HTERT RPE-1 (cell line): ENCODE data around the gene SPATA18.

Source experiments
- in situ Hi-C: fragments of 300-500 bp; cut with MboI; formaldehyde crosslinking; loops from 4 replicates; pipeline ENCODE4 v1.14.3; 2020; ENCODE audit warnings: low sequenced_read_pairs

The SPATA18 gene, protein sequence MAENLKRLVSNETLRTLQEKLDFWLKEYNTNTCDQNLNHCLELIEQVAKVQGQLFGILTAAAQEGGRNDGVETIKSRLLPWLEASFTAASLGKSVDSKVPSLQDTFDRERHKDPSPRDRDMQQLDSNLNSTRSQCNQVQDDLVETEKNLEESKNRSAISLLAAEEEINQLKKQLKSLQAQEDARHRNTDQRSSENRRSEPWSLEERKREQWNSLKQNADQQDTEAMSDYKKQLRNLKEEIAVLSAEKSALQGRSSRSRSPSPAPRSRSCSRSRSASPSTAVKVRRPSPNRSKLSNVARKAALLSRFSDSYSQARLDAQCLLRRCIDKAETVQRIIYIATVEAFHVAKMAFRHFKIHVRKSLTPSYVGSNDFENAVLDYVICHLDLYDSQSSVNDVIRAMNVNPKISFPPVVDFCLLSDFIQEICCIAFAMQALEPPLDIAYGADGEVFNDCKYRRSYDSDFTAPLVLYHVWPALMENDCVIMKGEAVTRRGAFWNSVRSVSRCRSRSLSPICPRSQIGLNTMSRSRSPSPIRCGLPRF

DNA sequence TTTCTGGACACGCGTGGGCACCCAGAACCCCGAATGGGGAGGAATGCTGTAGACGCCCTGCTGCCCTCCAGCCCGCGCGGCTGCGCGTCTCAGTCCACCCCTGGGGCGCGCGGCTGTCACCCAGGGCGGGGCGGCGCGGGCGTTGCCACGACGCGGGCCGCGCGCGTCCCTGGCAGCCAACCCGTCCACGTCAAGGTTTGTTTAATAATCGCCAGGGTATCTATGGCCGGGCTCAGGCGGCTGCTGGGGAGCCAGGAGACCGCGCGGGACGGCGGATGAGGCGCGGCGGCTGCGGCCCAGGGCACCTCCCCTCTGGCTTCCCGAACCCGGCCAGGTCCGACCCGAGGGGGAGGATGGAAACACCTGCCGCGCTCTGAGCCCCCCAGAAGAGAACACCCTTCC is at the start of gene SPATA18:
TSS of gene SPATA18 (plus strand) at position 92 of the 402 bp plus-strand sequence. CDS start 401 bp downstream, outside the sequence.
- in situ Hi-C loops: no loop called here

- in situ Hi-C loops: no loop called here
Observed at GRCh38 chr4:52001616-52002015, 49.5 kb upstream of the SPATA18 start.

GRCh38 chr4:52004414-52004813 is 46.7 kb upstream of the SPATA18 start:
- in situ Hi-C loops: no loop called here

- in situ Hi-C loops: no loop called here
Observed at GRCh38 chr4:52005604-52006273, 45.4 kb upstream of the SPATA18 start.

DNA sequence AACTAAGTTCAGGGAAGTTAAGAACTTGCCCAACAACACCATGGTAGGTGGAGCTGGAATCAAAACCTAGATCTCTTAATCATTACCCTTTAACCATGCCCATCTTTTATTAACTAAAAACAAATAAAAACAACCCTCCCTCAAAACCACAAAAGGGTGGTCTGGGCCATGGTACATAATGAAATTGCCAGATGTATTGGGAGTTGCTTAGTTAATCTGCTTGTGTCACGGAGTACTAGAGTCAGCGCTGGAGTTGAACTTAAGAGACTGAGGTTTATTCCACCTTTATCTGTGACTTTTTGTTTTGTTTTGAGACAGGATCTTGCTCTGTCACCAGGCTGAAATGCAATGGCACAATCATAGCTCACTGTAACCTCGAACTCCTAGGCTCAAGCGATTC is 44.2 kb upstream of the SPATA18 start:
- in situ Hi-C loops: no loop called here

GRCh38 chr4:52010986-52011385 is 40.1 kb upstream of the SPATA18 start:
- in situ Hi-C loops: no loop called here

- in situ Hi-C loops: no loop called here
Observed at GRCh38 chr4:52012651-52013050, 38.5 kb upstream of the SPATA18 start.

DNA sequence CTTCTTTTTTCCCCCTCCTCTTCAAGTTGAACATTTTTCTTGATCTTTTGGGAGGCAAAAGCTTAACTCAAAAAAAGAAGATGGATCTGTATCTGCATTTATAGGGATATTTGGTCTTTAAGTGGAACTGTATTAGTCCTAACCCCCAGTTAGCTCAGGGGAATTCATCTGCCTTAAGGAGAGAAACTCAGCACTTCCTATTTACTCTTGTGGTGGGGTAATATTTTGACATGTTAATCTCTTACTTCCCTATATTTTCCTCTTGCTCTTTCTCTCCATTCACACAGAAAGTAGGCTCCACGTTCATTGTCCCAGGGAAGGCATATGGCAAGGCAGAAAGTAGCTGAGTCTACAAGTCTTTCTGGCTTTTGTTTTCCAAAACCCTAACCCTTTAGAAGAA is 36.2 kb upstream of the SPATA18 start:
- in situ Hi-C loops: no loop called here

- in situ Hi-C loops: no loop called here
Observed at GRCh38 chr4:52015366-52015765, 35.7 kb upstream of the SPATA18 start.

GRCh38 chr4:52016981-52017380 is 34.1 kb upstream of the SPATA18 start:
- in situ Hi-C loops: no loop called here

GRCh38 chr4:52017814-52018213 is 33.3 kb upstream of the SPATA18 start:
- in situ Hi-C loops: no loop called here

- in situ Hi-C loops: no loop called here
Observed at GRCh38 chr4:52019936-52020657, 31.0 kb upstream of the SPATA18 start, which contains the start of gene LRRC66. Gene LRRC66 (minus strand): TSS chr4:52020363. CDS start chr4:52017613, 2,750 bp downstream.

DNA sequence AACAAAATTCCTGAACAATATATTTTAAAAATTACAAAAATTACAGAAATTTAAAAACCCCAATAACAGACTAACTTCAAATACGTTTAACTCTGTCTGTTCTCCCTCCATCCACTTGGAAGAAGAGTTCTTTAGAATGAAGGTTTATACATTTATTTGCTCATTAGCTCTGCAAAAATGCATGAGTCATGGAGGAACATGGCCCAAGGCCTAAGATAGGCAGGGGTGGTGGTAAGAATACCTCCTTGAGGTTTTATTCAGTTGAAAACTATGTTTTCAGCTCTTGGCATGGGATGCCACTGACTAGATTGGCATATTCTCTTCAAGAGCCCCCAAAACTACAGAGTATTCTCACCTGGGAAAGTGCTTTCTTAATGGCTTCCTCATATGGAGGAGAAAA is 22.1 kb upstream of the SPATA18 start:
- in situ Hi-C loops: no loop called here

GRCh38 chr4:52032005-52032404 is 19.1 kb upstream of the SPATA18 start:
- in situ Hi-C loops: no loop called here

GRCh38 chr4:52035190-52035589 is 15.9 kb upstream of the SPATA18 start:
- in situ Hi-C loops: no loop called here

GRCh38 chr4:52036886-52037530 is 14.1 kb upstream of the SPATA18 start:
- in situ Hi-C loops: no loop called here

DNA sequence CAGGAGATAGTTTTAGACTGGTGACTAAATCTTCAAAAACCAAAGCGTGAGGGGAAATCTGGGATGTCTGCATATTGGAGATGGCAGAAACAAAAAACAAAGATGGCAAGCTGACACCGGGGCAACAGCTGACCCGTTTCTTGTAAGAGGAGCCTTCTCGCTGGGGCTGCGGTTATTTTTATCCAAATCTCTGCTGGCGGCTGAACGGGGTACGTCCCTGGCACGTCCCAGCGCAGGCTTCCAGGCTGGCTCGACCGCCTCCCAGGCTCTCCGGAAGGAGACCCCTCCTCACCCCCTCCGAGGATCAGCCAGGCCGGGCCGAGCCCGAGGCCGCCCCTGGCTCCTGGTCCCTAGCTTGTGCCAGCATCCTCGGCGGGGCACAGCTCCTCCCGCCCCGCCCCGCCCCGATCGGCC is 13.4 kb upstream of the SPATA18 start:
- in situ Hi-C loops: no loop called here

DNA sequence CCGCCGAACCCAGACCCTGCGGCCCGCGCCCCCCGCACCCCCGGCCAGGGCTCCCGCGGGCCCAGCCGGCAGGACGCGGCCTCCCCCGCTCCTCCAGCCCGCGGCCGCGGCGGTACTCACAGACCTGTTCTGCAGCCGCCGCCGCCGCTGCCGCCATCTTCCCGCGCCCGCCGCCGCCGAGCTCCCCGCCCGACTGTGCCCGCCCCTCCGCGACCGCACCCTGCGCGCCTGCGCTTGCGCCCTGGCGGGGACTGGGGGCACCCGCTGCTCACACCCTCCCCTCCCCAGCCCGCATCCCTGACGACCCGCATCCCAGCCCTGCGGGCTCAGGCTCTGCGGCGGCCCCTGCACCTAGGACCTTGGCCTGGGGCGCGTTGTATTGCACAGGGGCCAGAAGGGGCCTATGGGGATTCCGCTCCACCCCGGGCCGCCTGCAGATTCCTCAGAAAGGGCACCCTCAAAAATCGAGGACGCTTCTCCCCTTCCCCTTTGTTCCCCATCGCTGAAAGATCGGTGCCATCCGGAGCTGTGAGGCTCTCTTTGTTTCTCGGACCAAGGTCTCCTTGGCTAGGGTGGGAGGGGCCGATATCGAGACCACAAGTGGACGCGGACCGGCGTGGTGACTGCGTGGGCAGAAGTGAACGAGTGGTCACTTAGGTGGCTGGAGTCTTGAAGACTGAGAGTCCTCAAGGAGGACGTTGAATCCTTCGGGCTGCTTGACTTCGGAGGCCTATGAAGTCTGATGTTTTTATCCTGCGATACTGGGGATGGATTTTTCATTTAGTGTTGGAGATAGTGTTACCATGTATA is 12.8 kb upstream of the SPATA18 start, which contains the start of gene SGCB:
TSS of gene SGCB (minus strand) at position 197 of the 810 bp plus-strand sequence. CDS start at position 157, 40 bp downstream.
- in situ Hi-C loops: no loop called here

DNA sequence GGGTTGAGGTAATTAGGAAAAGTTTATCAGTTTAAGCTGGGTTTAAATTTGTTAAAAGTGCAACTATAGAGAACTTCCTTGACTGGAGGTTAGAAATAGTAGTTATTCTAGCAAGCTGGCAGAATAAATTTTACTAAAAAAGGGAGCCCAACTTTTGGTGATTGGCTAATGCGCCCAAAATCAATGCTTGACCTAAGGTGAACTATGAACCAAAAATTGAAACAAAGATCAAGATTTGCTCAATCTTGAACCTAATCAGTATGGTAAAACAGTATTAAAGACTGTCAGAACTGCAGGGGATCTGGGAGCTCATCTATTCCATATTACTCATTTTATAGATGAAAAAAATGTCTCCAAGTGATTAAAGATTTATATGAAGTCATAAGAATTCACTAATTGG is 6.1 kb upstream of the SPATA18 start:
- in situ Hi-C loops: no loop called here

- in situ Hi-C loops: no loop called here
Observed at GRCh38 chr4:52049266-52049665, 1.8 kb upstream of the SPATA18 start.
